B cell (primary cell): ENCODE results near the gene PJA1. TPM values are rescaled to one million over a fixed set of nuclear protein-coding genes. Genes with fewer than 3 reads are reported as not detected.

Source experiments
- ATAC-seq: fragments of 200-7000 bp; cut with Tn5 transposase; one replicate; pipeline ENCODE4 v1.10.0; 2021; ENCODE audit warnings: low read depth, mild to moderate bottlenecking, moderate number of reproducible peaks, moderate library complexity
- CTCF ChIA-PET: fragments of 350-600 bp; sonication (Branson Sonifier 250); formaldehyde crosslinking; loops from one replicate; lab custom pipeline; 2021; ENCODE audit warnings: antibody characterized with exemption, inconsistent platforms; lab: Charles Lee
- POLR2A ChIA-PET: fragments of 350-600 bp; sonication (Branson Sonifier 250); formaldehyde crosslinking; loops from one replicate; lab custom pipeline; 2021; ENCODE audit warnings: antibody characterized with exemption; lab: Charles Lee
- DNase-seq: peaks from one replicate; pipeline ENCODE4 v3.0.0; 2013
- H2AFZ ChIP-seq: 2 replicates; pipeline ENCODE4 v1.6.1; 2012; ENCODE audit warnings: mild to moderate bottlenecking, low read depth, low read length; ENCODE audit not compliant: insufficient read depth, poor library complexity, severe bottlenecking
- H3K27ac ChIP-seq, 2 donors: 1 replicate in 1 of 2; 2 replicates in 1 of 2; pipeline ENCODE4 v1.5.1; 2012 to 2013; ENCODE audit warnings: low read length in 2 of 2, mild to moderate bottlenecking in 2 of 2, moderate library complexity in 1 of 2
- H3K27me3 ChIP-seq, 4 experiments: fragments of 200-600 bp in 1 of 4; sonication (generic) in 1 of 4; replicated peaks in 1 of 4; 1 replicate in 2 of 4; 2 replicates in 2 of 4; pipeline versions ENCODE4 v1.6.1 to v1.7.0; 2013 to 2016; ENCODE audit warnings: low read length in 3 of 4, mild to moderate bottlenecking in 2 of 4, mixed read lengths in 1 of 4, moderate library complexity in 1 of 4; ENCODE audit not compliant: insufficient read depth in 4 of 4, control insufficient read depth in 3 of 4; ENCODE audit errors: control extremely low read depth in 1 of 4
- H3K36me3 ChIP-seq, 2 experiments: replicated peaks in 1 of 2; 1 replicate in 1 of 2; 2 replicates in 1 of 2; pipeline versions ENCODE4 v1.6.1 to v1.7.1; 2013; ENCODE audit warnings: low read length in 1 of 2; ENCODE audit not compliant: insufficient read depth in 2 of 2, control insufficient read depth in 1 of 2; ENCODE audit errors: control extremely low read depth in 1 of 2, extremely low read depth in 1 of 2
- H3K4me1 ChIP-seq, 2 donors: fragments of 200-600 bp in 1 of 2; sonication (generic) in 1 of 2; 1 replicate in 1 of 2; 2 replicates in 1 of 2; pipeline versions ENCODE4 v1.5.1 to v1.6.1; 2013 to 2017; ENCODE audit warnings: low read length in 2 of 2; ENCODE audit not compliant: control insufficient read depth in 2 of 2, insufficient read depth in 2 of 2
- H3K4me2 ChIP-seq: replicated peaks from 2 replicates; pipeline ENCODE3; 2012; ENCODE audit warnings: mild to moderate bottlenecking, low read depth, low read length; ENCODE audit not compliant: poor library complexity, severe bottlenecking
- H3K4me3 ChIP-seq, 5 experiments: fragments of 200-600 bp in 1 of 5; sonication (generic) in 1 of 5; 1 replicate in 3 of 5; 2 replicates in 2 of 5; pipeline versions ENCODE4 v1.5.1 to v1.7.0; 2011 to 2016; ENCODE audit warnings: low read length in 4 of 5, mild to moderate bottlenecking in 4 of 5, low read depth in 2 of 5, control low read depth in 1 of 5, moderate library complexity in 1 of 5; ENCODE audit not compliant: insufficient read depth in 1 of 5; ENCODE audit errors: control extremely low read depth in 1 of 5, extremely low read depth in 1 of 5
- H3K79me2 ChIP-seq: fragments of 200-600 bp; sonication (generic); one replicate; pipeline ENCODE4 v1.6.0; 2016; ENCODE audit warnings: low read length; ENCODE audit not compliant: control insufficient read depth, insufficient read depth
- H3K9ac ChIP-seq: fragments of 200-600 bp; sonication (generic); 2 replicates; pipeline ENCODE4 v1.6.1; 2017; ENCODE audit warnings: mild to moderate bottlenecking, low read length, moderate library complexity
- H3K9me3 ChIP-seq, 3 donors: one replicate each; pipeline versions ENCODE4 v1.6.1 to v1.7.1; 2013; ENCODE audit warnings: low read length in 2 of 3; ENCODE audit not compliant: control insufficient read depth in 2 of 3, insufficient read depth in 1 of 3; ENCODE audit errors: control extremely low read depth in 1 of 3
- H4K20me1 ChIP-seq: 2 replicates; pipeline ENCODE4 v1.6.0; 2012; ENCODE audit warnings: mild to moderate bottlenecking, low read length; ENCODE audit not compliant: insufficient read depth, control insufficient read depth, poor library complexity, severe bottlenecking
- H3K27ac Mint-ChIP-seq: one replicate; pipeline ENCODE4 v1.8.0; 2021; ENCODE audit warnings: mixed read lengths
- H3K27me3 Mint-ChIP-seq: one replicate; pipeline ENCODE4 v1.8.0; 2021; ENCODE audit warnings: mixed read lengths
- H3K4me1 Mint-ChIP-seq: one replicate; pipeline ENCODE4 v1.8.0; 2021; ENCODE audit warnings: mixed read lengths
- H3K4me3 Mint-ChIP-seq: one replicate; pipeline ENCODE4 v1.8.0; 2021; ENCODE audit warnings: mixed read lengths
- H3K9me3 Mint-ChIP-seq: one replicate; pipeline ENCODE4 v1.8.0; 2022; ENCODE audit warnings: mixed read lengths; ENCODE audit not compliant: insufficient read depth
- EZH2 ChIP-seq: IDR thresholded peaks from 2 replicates; pipeline ENCODE4 v1.6.1; 2012; ENCODE audit warnings: borderline replicate concordance, low read depth, mild to moderate bottlenecking, moderate library complexity, low read length; ENCODE audit not compliant: insufficient read depth, poor library complexity, severe bottlenecking
- WGBS: methylation state at CpG from one replicate; pipeline ENCODE4 v1.1.5; 2013; ENCODE audit warnings: missing lambda C conversion rate; ENCODE audit not compliant: insufficient coverage; 5-methylcytosine and 5-hydroxymethylcytosine counted together
- intact Hi-C: fragments of 100-400 bp; cut with micrococcal nuclease; formaldehyde crosslinking; loops from one replicate; pipeline ENCODE4 v1.10.0; 2022
- polyA plus RNA-seq: library from polyadenylated mRNA; depleted of rRNA; stranded (reverse); fragments of >200 nt; gene quantifications from 2 replicates; pipeline ENCODE4 v1.2.3, GENCODE V29; 2012
- total RNA-seq, 2 donors: library from RNA; stranded (reverse); fragments of 120-200 nt in 1 of 2; gene quantifications; 1 replicate in 1 of 2; 2 replicates in 1 of 2; pipeline versions ENCODE4 v1.2.3 to v1.2.4, GENCODE V29; 2013 to 2022
- TF ChIP-seq, protein P1 (sequence below): fragments of 200-600 bp; IDR thresholded peaks from one replicate; pipeline ENCODE4 v1.8.0; 2022; ENCODE audit warnings: antibody characterized with exemption, mild to moderate bottlenecking

PJA1 gene
- total and polyA plus RNA-seq, 2 donors (not counting 1 experiment from before 2014, with no cell fraction given), result 17.7 to 21.3 TPM

GRCh38 chrX:69137371-69138117 is 27.7 kb downstream of the PJA1 start:
- no peak for TF ChIP-seq EZH2
- TF ChIP-seq, protein P1, sequence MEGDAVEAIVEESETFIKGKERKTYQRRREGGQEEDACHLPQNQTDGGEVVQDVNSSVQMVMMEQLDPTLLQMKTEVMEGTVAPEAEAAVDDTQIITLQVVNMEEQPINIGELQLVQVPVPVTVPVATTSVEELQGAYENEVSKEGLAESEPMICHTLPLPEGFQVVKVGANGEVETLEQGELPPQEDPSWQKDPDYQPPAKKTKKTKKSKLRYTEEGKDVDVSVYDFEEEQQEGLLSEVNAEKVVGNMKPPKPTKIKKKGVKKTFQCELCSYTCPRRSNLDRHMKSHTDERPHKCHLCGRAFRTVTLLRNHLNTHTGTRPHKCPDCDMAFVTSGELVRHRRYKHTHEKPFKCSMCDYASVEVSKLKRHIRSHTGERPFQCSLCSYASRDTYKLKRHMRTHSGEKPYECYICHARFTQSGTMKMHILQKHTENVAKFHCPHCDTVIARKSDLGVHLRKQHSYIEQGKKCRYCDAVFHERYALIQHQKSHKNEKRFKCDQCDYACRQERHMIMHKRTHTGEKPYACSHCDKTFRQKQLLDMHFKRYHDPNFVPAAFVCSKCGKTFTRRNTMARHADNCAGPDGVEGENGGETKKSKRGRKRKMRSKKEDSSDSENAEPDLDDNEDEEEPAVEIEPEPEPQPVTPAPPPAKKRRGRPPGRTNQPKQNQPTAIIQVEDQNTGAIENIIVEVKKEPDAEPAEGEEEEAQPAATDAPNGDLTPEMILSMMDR, result no peak
- no peak overlapping the region for H3K4me3 ChIP-seq
- peaks cover 0 to 10% (median 0%) of the 10 kb centered on the region in 4 experiments for H3K27me3 ChIP-seq
- H3K4me1 ChIP-seq, result no peaks in the 10 kb centered on the region
- DNase-seq, result no peak
- no peaks in the 10 kb centered on the region for H4K20me1 ChIP-seq
- H3K9me3 ChIP-seq, result no peaks in the 10 kb centered on the region
- H3K79me2 ChIP-seq, result no peaks in the 10 kb centered on the region
- Mint-ChIP-seq H3K4me1 (peaks cover 2% of the 10 kb centered on the region), H3K4me3 (no peak overlapping the region), H3K27me3 (peaks cover 11% of the 10 kb centered on the region), H3K27ac (no peak overlapping the region), H3K9me3 (no peaks in the 10 kb centered on the region)
- CTCF ChIA-PET, result interaction anchor here (1.2 kb wide), 1 partner anchor 307 kb away, joined by 3 read pairs; no protein-coding TSS in a partner anchor
- intact Hi-C loops, result no loop called here
- no peak overlapping the region for H3K9ac ChIP-seq
- no peaks in the 10 kb centered on the region for H3K36me3 ChIP-seq
- no peak for ATAC-seq
- H3K4me2 ChIP-seq, result no peak overlapping the region
- WGBS, result 80% methylated on average over 1 of the region's 11 CpGs
- H2AFZ ChIP-seq, result no peak overlapping the region
- H3K27ac ChIP-seq, result no peak overlapping the region
- POLR2A ChIA-PET, result no interaction called here
